Progenitor cell of endocrine pancreas (in vitro differentiated cells): Measurements from ENCODE around the gene POLE. TPM values are rescaled to one million over a fixed set of nuclear protein-coding genes. Genes with fewer than 3 reads are reported as not detected.

Experiments
- DNase-seq: peaks from one replicate; pipeline ENCODE4 v3.0.0; 2021; ENCODE audit warnings: low spot score; ENCODE audit not compliant: unreplicated experiment
- H3K27ac Mint-ChIP-seq: 2 replicates; pipeline ENCODE4 v1.8.0; 2021; ENCODE audit warnings: mild to moderate bottlenecking, moderate library complexity, mixed read lengths
- H3K27me3 Mint-ChIP-seq: 2 replicates; pipeline ENCODE4 v1.8.0; 2021; ENCODE audit warnings: mixed read lengths
- H3K36me3 Mint-ChIP-seq: 2 replicates; pipeline ENCODE4 v1.8.0; 2022; ENCODE audit warnings: mixed read lengths; ENCODE audit not compliant: insufficient read depth
- H3K4me1 Mint-ChIP-seq: 2 replicates; pipeline ENCODE4 v1.8.0; 2021; ENCODE audit warnings: low read depth, mixed read lengths
- H3K4me3 Mint-ChIP-seq: 2 replicates; pipeline ENCODE4 v1.8.0; 2021; ENCODE audit warnings: low read depth, mild to moderate bottlenecking, moderate library complexity, mixed read lengths
- H3K9me3 Mint-ChIP-seq: 2 replicates; pipeline ENCODE4 v1.8.0; 2021; ENCODE audit warnings: low read depth, mixed read lengths
- CTCF ChIP-seq: fragments of 200-600 bp; sonication (generic); IDR thresholded peaks from one replicate; pipeline ENCODE4 v1.5.0; 2021; ENCODE audit warnings: antibody characterized with exemption, mild to moderate bottlenecking; ENCODE audit not compliant: unreplicated experiment
- total RNA-seq: library from RNA; stranded (reverse); gene quantifications from 2 replicates; pipeline ENCODE4 v1.2.1, GENCODE V29; 2021

The POLE gene
- total RNA-seq, 1 donor from 2014 or later: 121 TPM

- H3K27ac Mint-ChIP-seq: no peak overlapping the region
- no peak for TF ChIP-seq CTCF
- peaks cover 73% of the 10 kb centered on the region for H3K27me3 Mint-ChIP-seq
Measured at GRCh38 chr12:132593071-132593470, 94.1 kb downstream of the POLE start.

GRCh38 chr12:132592282-132592970 lies 94.7 kb downstream of the POLE start:
- Mint-ChIP-seq H3K27ac (no peak overlapping the region), H3K36me3 (no peaks in the 10 kb centered on the region), H3K4me1 (peaks cover 3% of the 10 kb centered on the region), H3K4me3 (no peak overlapping the region), H3K9me3 (no peaks in the 10 kb centered on the region), H3K27me3 (peaks cover 70% of the 10 kb centered on the region)
- no peak for DNase-seq
- TF ChIP-seq CTCF: no peak

More at GRCh38 chr12:132593071-132593470, 94.1 kb downstream of the POLE start:
- no peak for DNase-seq
- Mint-ChIP-seq H3K4me3 (no peak overlapping the region), H3K36me3 (no peaks in the 10 kb centered on the region), H3K9me3 (no peaks in the 10 kb centered on the region), H3K4me1 (peaks cover 6% of the 10 kb centered on the region)

GRCh38 chr12:132591107-132591935 lies 95.8 kb downstream of the POLE start:
- H3K4me1 Mint-ChIP-seq: no peaks in the 10 kb centered on the region
- H3K27me3 Mint-ChIP-seq: peaks cover 66% of the 10 kb centered on the region
- no peaks in the 10 kb centered on the region for H3K36me3 Mint-ChIP-seq
- no peak overlapping the region for H3K4me3 Mint-ChIP-seq
- no peak for TF ChIP-seq CTCF
- no peak for DNase-seq
- no peaks in the 10 kb centered on the region for H3K9me3 Mint-ChIP-seq
- H3K27ac Mint-ChIP-seq: no peak overlapping the region

- TF ChIP-seq CTCF: no peak
- H3K4me3 Mint-ChIP-seq: no peak overlapping the region
- peaks cover under 1% of the 10 kb centered on the region for H3K36me3 Mint-ChIP-seq
- H3K27ac Mint-ChIP-seq: no peak overlapping the region
- H3K27me3 Mint-ChIP-seq: peaks cover 57% of the 10 kb centered on the region
- DNase-seq: no peak
- no peaks in the 10 kb centered on the region for H3K4me1 Mint-ChIP-seq
- H3K9me3 Mint-ChIP-seq: no peaks in the 10 kb centered on the region
Measured at GRCh38 chr12:132588821-132589669, 98.1 kb downstream of the POLE start.

- Mint-ChIP-seq H3K36me3 (peaks cover 4% of the 10 kb centered on the region), H3K9me3 (no peaks in the 10 kb centered on the region), H3K27me3 (peaks cover 56% of the 10 kb centered on the region), H3K4me1 (no peaks in the 10 kb centered on the region), H3K4me3 (no peak overlapping the region), H3K27ac (no peak overlapping the region)
- DNase-seq: no peak
- no peak for TF ChIP-seq CTCF
Measured at GRCh38 chr12:132588319-132588718, 98.8 kb downstream of the POLE start.
